Measurements from ENCODE around the gene FIGLA. TPM values are rescaled to one million over a fixed set of nuclear protein-coding genes. Genes with fewer than 3 reads are reported as not detected.

The FIGLA gene
- total RNA-seq, 1 experiment from 2014 or later = not detected

DNA sequence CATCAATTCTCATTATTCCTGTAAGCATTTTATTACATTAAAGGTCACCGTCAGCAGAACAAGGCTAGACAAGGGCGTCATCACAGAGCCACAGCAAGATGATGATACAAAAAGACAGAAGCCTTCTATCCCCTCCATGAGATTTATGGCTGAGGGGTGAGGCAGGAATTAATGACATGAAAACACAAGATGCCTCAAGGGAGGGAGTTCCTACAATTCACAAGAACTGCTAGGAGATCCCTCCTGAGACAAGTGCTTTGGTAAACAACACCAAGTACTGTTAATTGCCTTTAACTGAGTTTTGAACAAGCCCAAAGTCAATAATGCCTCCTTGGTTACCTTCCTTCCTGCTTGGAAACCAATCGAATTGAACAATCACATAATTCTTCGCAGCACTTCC lies 36.5 kb downstream of the FIGLA start:
- ChIA-PET POLR2A (no interaction called here), CTCF (no interaction called here), RAD21 (ENCODE audit: low non-redundant PET in 1 of 2, low total read pairs in 2 of 2, uncharacterized antibody in 2 of 2, unreplicated experiment in 2 of 2) (no interaction called here)
- H3K27ac ChIP-seq (ENCODE audit: low read depth, low read length) = no peak overlapping the region
- DNase-seq (ENCODE audit: low read depth, low spot score) (no peak), ATAC-seq (no peak)
- H3K36me3 ChIP-seq (ENCODE audit: control insufficient read depth in 1 of 2, insufficient read depth in 2 of 2, low read length in 2 of 2) = no peaks in the 10 kb centered on the region
- peaks cover 4% of the 10 kb centered on the region; the same call in 1 of the 2 replicates for H3K27me3 ChIP-seq (ENCODE audit: insufficient read depth, low read length)
- intact Hi-C loops (cut with micrococcal nuclease) = no loop called here
- no peaks in the 10 kb centered on the region for H3K79me2 ChIP-seq (ENCODE audit: insufficient read depth, low read length)
- TF ChIP-seq TCF7L2 (IDR thresholded peaks at IDR 0.05; ENCODE audit: borderline replicate concordance, extremely low read depth, insufficient read depth, insufficient read length) (no peak), EGR1 (IDR thresholded peaks at IDR 0.05; ENCODE audit: low read depth) (no peak), JUND (IDR thresholded peaks at IDR 0.05) (no peak), FOSL1 (IDR thresholded peaks at IDR 0.05; ENCODE audit: low read depth) (no peak), ZNF274 (IDR thresholded peaks at IDR 0.05; ENCODE audit: low read depth, low read length) (no peak), RAD21 (IDR thresholded peaks at IDR 0.05; ENCODE audit: low read depth) (no peak), EZH2phosphoT487 (IDR thresholded peaks at IDR 0.05; ENCODE audit: borderline replicate concordance) (no peak)
- TF ChIP-seq, protein P1, sequence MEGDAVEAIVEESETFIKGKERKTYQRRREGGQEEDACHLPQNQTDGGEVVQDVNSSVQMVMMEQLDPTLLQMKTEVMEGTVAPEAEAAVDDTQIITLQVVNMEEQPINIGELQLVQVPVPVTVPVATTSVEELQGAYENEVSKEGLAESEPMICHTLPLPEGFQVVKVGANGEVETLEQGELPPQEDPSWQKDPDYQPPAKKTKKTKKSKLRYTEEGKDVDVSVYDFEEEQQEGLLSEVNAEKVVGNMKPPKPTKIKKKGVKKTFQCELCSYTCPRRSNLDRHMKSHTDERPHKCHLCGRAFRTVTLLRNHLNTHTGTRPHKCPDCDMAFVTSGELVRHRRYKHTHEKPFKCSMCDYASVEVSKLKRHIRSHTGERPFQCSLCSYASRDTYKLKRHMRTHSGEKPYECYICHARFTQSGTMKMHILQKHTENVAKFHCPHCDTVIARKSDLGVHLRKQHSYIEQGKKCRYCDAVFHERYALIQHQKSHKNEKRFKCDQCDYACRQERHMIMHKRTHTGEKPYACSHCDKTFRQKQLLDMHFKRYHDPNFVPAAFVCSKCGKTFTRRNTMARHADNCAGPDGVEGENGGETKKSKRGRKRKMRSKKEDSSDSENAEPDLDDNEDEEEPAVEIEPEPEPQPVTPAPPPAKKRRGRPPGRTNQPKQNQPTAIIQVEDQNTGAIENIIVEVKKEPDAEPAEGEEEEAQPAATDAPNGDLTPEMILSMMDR (IDR thresholded peaks at IDR 0.05 in 2 of 3, conservative IDR thresholded peaks at IDR 0.05 in 1 of 3; ENCODE audit: borderline replicate concordance in 1 of 3, insufficient read depth in 1 of 3, low read depth in 2 of 3, low read length in 2 of 3) = no peak
- TF ChIP-seq, protein P2, sequence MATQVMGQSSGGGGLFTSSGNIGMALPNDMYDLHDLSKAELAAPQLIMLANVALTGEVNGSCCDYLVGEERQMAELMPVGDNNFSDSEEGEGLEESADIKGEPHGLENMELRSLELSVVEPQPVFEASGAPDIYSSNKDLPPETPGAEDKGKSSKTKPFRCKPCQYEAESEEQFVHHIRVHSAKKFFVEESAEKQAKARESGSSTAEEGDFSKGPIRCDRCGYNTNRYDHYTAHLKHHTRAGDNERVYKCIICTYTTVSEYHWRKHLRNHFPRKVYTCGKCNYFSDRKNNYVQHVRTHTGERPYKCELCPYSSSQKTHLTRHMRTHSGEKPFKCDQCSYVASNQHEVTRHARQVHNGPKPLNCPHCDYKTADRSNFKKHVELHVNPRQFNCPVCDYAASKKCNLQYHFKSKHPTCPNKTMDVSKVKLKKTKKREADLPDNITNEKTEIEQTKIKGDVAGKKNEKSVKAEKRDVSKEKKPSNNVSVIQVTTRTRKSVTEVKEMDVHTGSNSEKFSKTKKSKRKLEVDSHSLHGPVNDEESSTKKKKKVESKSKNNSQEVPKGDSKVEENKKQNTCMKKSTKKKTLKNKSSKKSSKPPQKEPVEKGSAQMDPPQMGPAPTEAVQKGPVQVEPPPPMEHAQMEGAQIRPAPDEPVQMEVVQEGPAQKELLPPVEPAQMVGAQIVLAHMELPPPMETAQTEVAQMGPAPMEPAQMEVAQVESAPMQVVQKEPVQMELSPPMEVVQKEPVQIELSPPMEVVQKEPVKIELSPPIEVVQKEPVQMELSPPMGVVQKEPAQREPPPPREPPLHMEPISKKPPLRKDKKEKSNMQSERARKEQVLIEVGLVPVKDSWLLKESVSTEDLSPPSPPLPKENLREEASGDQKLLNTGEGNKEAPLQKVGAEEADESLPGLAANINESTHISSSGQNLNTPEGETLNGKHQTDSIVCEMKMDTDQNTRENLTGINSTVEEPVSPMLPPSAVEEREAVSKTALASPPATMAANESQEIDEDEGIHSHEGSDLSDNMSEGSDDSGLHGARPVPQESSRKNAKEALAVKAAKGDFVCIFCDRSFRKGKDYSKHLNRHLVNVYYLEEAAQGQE (IDR thresholded peaks at IDR 0.05; ENCODE audit: low read depth) = no peak
- TF ChIP-seq, protein P3, sequence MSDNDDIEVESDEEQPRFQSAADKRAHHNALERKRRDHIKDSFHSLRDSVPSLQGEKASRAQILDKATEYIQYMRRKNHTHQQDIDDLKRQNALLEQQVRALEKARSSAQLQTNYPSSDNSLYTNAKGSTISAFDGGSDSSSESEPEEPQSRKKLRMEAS (IDR thresholded peaks at IDR 0.05) = no peak
- BruUV-seq (replicated peaks) = no TSS peak
- H3K4me1 ChIP-seq (ENCODE audit: control insufficient read depth in 1 of 2, insufficient read depth in 2 of 2, low read length in 2 of 2) = no peaks in the 10 kb centered on the region
- H4K20me1 ChIP-seq (ENCODE audit: insufficient read depth) = no peaks in the 10 kb centered on the region
- no peak overlapping the region for H3K4me3 ChIP-seq (replicated peaks in 1 of 2; ENCODE audit: low read depth in 1 of 2, low read length in 2 of 2)
- no peaks in the 10 kb centered on the region for H3K9me2 ChIP-seq (ENCODE audit: insufficient read depth)
- H3K9ac ChIP-seq (ENCODE audit: low read length) = no peak overlapping the region
- no peak overlapping the region for H3K4me2 ChIP-seq (ENCODE audit: low read length)
- no peak overlapping the region for H2AFZ ChIP-seq (ENCODE audit: low read depth, low read length, poor library complexity, severe bottlenecking)
- no peaks in the 10 kb centered on the region for H3K9me3 ChIP-seq (ENCODE audit: control insufficient read depth in 1 of 2, insufficient read depth in 1 of 2, low read depth in 1 of 2, low read length in 2 of 2)
